Measurements from ENCODE around the gene IBA57.

Gene IBA57

DNA sequence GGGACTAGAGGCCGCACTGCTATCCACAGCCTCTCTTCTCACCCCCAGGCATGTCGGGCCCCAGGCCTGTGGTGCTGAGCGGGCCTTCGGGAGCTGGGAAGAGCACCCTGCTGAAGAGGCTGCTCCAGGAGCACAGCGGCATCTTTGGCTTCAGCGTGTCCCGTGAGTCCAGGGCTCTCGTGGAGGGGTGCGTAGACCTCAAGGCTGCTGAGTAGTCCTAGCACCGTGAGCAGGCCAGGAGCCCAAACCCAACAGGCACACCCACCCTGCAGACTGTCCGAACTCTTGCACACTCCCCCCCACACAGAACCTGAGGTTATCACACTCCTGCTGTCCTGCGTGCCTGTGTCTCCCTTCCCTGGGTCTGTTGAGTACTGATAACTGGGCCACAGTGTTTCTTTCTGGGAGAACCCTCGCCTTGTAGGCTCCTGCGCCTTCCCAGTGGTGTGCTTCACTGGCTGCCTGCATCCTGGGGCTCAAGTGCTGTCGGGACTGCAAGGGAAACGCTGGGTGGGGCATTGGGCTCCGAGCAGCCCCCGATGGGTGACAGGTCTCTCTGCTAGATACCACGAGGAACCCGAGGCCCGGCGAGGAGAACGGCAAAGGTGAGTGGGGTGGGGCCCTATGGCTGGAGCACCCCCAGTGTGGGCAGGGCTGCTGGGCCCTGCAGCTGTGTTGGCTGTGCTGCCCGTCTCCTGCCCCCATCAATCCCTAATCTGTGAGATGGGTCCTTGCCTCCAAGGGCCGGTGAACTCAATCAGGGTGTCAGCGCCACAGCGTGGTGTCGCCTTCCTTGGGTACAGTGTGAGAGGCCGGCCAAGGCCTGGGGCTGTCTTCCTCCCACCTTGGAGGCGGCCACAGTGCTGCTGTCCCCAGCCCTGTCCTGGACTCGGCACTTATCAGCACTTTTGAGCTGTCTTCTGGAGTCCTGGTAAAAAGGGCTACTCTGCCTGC, 19.9 kb upstream of the IBA57 start:
- H3K27ac ChIP-seq: no peak overlapping the region
- TF ChIP-seq, protein P1, sequence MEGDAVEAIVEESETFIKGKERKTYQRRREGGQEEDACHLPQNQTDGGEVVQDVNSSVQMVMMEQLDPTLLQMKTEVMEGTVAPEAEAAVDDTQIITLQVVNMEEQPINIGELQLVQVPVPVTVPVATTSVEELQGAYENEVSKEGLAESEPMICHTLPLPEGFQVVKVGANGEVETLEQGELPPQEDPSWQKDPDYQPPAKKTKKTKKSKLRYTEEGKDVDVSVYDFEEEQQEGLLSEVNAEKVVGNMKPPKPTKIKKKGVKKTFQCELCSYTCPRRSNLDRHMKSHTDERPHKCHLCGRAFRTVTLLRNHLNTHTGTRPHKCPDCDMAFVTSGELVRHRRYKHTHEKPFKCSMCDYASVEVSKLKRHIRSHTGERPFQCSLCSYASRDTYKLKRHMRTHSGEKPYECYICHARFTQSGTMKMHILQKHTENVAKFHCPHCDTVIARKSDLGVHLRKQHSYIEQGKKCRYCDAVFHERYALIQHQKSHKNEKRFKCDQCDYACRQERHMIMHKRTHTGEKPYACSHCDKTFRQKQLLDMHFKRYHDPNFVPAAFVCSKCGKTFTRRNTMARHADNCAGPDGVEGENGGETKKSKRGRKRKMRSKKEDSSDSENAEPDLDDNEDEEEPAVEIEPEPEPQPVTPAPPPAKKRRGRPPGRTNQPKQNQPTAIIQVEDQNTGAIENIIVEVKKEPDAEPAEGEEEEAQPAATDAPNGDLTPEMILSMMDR (IDR thresholded peaks at IDR 0.05): no peak
- no peak for TF ChIP-seq ZFX (IDR thresholded peaks at IDR 0.05; ENCODE audit: borderline replicate concordance)

GRCh38 chr1:228146417-228147150, 19.0 kb upstream of the IBA57 start:
- no peak overlapping the region for H3K27ac ChIP-seq
- TF ChIP-seq, protein P1 (IDR thresholded peaks at IDR 0.05): no peak
- TF ChIP-seq ZFX (IDR thresholded peaks at IDR 0.05; ENCODE audit: borderline replicate concordance): no peak

DNA sequence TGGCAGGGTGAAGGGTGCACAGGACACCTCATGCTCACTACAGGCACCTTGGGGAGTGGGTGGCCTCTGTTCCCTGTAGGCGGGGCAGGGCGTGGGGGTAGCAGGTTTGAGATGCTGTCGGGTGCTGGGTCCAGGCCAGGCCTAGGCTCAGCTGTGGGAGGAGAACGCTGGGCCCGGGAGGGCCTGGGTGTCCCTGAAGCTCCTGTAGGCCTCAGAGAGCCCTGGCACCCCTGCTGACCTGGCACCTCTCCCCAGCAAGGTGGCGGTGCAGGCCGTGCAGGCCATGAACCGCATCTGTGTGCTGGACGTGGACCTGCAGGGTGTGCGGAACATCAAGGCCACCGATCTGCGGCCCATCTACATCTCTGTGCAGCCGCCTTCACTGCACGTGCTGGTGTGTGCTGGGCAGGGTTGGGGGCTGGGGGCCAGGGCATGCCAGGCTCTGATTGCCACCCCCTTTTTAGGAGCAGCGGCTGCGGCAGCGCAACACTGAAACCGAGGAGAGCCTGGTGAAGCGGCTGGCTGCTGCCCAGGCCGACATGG, 18.4 kb upstream of the IBA57 start:
- H3K27ac ChIP-seq: no peak overlapping the region
- no peak for TF ChIP-seq ZFX (IDR thresholded peaks at IDR 0.05; ENCODE audit: borderline replicate concordance)
- TF ChIP-seq, protein P1 (IDR thresholded peaks at IDR 0.05): no peak

- H3K27ac ChIP-seq: no peak overlapping the region
- TF ChIP-seq ZFX (IDR thresholded peaks at IDR 0.05; ENCODE audit: borderline replicate concordance): no peak
- TF ChIP-seq, protein P1 (IDR thresholded peaks at IDR 0.05): no peak
Observed at GRCh38 chr1:228147768-228148167, 17.8 kb upstream of the IBA57 start.

DNA sequence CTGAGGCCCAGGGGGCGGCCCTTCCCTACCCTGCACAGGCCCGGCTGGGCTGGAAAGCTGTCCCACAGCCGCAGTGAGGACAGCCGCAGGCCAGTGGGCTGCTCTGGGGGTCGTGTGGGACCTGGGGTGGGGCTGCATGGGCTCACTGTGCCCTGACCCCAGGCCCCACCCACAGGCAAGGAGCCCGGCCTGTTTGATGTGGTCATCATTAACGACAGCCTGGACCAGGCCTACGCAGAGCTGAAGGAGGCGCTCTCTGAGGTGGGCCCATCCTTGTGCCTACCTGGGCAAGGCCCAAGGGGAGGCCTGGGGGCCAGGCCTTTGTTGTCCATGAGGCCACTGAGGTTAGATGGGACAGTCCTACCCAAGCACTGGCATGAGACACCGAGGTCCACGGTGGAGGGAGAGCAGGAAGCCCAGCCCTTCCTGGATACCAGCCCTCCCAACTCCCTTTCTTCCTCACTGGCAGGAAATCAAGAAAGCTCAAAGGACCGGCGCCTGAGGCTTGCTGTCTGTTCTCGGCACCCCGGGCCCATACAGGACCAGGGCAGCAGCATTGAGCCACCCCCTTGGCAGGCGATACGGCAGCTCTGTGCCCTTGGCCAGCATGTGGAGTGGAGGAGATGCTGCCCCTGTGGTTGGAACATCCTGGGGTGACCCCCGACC, 17.3 kb upstream of the IBA57 start:
- no peak overlapping the region for H3K27ac ChIP-seq
- TF ChIP-seq ZFX (IDR thresholded peaks at IDR 0.05; ENCODE audit: borderline replicate concordance): no peak
- TF ChIP-seq, protein P1 (IDR thresholded peaks at IDR 0.05): no peak

DNA sequence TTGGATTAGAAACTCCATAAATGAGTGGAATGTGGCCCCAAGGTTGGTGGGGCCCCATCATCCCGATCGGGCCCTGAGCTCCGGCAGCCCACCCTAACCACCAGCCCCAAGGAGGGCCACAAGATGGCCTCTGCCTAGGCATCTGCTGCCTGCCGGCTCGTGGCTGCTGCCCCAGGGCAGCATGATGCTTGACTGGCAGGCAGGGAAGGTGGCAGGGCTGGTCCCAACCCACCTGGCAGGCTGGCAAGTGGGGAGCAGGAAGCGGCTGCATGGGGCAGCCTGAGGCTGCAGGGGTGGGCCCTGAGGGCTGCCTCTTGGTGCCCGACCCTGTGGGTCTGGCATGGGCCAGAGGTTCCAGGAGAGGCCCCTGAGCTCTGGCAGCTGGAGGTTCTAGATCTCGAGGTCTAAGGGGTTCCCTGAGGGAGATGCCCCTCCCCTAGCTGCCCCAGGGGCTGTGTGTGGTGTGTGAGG, 16.6 kb upstream of the IBA57 start:
- no peak overlapping the region for H3K27ac ChIP-seq
- TF ChIP-seq ZFX (IDR thresholded peaks at IDR 0.05; ENCODE audit: borderline replicate concordance): no peak
- TF ChIP-seq, protein P1 (IDR thresholded peaks at IDR 0.05): no peak

All from 22Rv1 (cell line).